NCI-H1417 (cell line): ENCODE data around the gene POLR2E.
A peak's percentile ranks its signal among the peaks of the same experiment; 100 is the strongest.

Experiments used
- DNase-seq, 3 experiments: peaks; one replicate each; lab custom pipeline; 2025; lab: John Stamatoyannopoulos, UW

Gene POLR2E

GRCh38 chr19:1093811-1094553 lies 1.2 kb downstream of the POLR2E start:
- no peak for DNase-seq

DNA sequence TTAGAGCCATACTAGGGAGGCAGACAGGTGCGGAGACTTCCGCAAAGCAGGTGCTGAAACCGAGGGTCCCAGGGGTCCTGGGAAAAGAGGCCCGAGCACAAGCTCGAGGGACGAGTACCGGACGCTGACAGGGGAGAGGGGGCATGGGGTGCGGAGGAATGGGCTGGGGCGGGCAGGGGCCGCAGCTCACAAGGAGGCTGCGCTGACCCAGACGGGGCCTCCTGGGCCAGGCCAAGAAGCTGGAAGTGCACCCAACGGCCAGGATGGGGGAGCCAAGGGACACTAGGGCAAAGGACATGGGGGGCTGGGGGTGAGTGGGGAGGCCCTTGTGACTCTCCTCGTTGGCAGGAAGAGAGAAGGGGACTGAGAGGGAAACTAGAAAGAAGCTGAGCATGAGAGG lies 1.8 kb downstream of the POLR2E start:
- no peak for DNase-seq

GRCh38 chr19:1091544-1092175 lies 3.5 kb downstream of the POLR2E start:
- no peak for DNase-seq

- no peak for DNase-seq
These were observed 4.2 kb downstream of the POLR2E start for GRCh38 chr19:1090731-1091543.

GRCh38 chr19:1089891-1090290 lies 5.3 kb downstream of the POLR2E start:
- DNase-seq: no peak

DNA sequence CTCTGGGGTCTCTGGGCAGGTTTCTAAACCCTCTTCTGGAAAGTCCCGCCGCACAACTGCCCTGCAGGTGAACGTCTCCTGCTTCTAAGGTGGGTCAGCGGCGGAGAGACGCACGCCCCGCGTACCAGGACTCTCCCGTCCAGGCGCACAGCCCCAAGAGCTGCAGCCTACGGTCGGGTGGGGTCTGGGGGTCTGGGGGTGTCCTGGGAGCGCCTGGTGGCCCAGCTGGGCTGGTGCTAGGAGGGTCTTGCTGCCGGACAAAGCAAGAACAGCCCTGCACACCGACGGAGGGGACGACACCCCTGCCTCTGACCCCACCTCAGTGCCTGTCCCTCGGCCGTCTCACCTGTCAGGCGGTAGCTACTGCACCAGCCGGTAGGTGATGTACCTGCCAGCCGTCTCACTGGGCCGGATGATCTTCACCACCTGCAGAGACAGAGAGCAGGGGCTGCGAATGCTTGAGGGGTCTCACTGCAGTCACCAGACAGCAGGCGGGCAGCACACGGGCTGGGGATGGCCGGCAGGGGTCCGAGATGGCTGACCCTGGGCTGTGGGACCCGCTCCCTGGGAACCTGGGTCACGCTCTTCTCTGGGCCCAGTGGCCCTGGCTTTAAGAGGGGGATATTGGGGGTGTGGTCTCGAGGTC lies 5.9 kb downstream of the POLR2E start:
- DNase-seq: no peak

- no peak for DNase-seq
These were observed 6.7 kb downstream of the POLR2E start for GRCh38 chr19:1088416-1089010.

GRCh38 chr19:1087813-1088415 lies 7.3 kb downstream of the POLR2E start:
- DNase-seq: no peak

DNA sequence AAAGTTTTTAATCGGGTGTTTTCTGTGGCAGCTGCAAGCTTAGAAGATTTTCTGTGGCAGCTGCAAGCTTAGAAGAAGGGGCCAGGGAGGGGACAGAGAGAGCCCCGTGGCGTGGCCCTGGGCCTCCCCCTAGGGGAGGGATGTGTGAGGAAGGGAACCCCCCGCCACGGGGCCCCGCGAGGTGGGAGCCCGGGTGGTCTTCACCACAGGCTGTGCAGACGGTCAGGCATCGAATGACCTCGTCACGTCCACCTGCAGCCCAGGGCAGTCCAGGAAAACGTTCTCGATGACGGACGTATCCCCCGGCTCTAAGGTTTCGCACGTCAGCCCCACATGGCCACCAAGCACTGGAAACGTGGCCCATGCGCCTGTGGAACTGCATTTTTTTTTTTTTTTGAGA lies 8.6 kb downstream of the POLR2E start:
- DNase-seq: no peak

DNA sequence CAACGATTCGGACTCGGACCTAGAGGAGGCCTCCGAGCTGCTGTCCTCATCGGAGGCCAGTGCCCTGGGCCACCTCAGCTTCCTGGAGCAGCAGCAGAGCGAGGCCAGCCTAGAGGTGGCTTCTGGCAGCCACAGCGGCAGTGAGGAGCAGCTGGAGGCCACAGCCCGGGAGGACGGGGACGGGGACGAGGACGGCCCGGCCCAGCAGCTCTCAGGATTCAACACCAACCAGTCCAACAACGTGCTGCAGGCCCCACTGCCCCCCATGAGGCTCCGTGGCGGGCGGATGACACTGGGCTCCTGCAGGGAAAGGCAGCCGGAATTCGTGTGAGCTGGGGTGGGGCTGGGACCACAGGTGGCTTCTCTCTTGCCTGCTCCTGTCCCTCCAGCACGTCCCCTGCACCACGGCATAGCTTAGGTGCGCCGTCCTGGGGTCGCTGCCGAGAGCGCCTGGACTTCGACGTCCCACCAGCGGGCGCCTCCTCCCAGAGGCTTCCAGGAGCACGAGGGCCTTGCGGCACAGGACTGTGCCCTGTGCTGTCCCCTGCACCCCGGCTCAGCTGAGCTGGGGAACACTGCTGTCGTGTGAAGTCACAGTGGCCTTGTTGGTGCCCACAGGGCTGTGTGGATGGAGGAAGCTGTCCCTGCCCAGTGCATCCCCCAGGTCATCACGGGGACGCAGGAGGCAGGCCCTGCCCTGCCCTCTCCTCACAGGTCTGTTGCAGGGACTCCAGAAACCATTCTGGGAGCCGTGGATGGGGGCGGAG lies 9.3 kb downstream of the POLR2E start:
- no peak for DNase-seq

GRCh38 chr19:1085053-1085658 lies 10.0 kb downstream of the POLR2E start:
- DNase-seq: no peak

- DNase-seq: peak; percentile 30 to 59 (median 35)
These were observed 10.9 kb downstream of the POLR2E start for GRCh38 chr19:1084024-1084868.

DNA sequence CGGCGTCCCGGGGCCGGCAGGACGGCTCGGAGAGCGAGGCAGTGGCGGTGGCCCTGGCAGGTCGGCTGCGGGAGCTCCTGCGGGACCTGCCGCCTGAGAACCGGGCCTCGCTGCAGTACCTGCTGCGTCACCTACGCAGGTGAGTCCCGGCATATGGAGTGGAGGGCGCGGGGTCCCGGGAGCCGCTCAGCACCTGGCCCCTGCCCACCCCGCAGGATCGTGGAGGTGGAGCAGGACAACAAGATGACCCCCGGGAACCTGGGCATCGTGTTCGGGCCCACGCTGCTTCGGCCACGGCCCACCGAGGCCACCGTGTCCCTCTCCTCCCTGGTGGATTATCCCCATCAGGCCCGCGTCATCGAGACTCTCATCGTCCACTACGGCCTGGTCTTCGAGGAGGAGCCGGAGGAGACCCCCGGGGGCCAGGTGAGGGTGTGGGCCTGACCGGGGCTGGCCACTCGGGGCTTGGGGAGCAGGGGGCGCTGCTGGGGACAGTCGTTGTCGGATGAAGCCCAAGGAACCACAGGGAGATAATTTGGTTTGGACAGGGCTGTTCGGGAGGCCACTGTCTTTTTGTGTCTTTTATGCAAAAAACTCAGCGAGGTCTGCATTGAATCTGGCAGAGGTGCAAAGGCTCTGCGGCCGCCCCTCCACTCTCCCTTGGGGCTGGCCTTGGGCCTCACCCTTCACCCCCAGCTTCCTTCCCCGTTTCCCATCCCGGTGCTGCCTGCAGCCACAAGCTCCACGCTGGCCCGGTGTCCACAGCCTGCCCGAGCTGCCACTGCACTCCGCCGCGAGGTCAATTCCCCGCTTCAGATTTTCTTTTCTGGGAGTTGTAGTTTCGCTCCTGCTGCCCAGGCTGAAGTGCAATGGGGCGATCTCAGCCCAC lies 12.0 kb downstream of the POLR2E start:
- peak in 2 of 3 experiments; percentile 61 to 78 for DNase-seq

GRCh38 chr19:1082165-1082927 lies 12.8 kb downstream of the POLR2E start:
- peak; percentile 98 to 100 (median 100) for DNase-seq

DNA sequence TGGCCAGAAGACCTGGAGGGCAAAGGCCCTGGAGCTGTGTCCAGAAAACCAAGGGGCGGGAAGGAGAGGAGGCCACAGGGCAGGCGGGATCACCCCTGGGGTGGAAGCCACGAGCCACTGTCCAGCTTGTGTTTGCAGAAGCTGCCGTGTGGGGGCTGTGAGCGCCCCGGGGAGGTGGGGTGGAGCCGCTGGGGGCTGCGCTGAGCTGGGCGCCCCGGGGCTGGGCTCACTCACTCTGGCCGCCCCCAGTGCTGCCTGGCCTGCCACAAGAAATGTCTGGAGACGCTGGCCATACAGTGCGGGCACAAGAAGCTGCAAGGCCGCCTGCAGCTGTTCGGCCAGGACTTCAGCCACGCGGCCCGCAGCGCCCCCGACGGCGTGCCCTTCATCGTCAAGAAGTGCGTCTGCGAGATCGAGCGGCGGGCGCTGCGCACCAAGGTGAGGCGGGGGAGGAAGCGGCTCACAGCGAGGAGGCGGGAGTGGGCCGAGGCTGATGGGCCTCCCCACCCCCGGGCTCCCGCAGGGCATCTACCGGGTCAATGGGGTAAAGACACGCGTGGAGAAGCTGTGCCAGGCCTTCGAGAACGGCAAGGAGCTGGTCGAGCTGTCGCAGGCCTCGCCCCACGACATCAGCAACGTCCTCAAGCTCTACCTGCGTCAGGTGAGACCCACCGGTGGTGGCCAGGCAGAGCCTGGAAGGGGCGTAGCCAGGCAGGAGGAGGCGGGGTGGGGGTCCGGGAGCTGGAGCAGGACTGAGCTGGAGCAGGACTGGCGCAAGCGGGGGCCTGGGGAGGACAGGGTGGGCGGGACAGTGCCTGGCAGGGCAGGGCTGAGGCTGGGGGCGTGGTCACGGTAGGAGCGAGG lies 13.6 kb downstream of the POLR2E start:
- peak; percentile 67 to 96 (median 93) for DNase-seq

DNA sequence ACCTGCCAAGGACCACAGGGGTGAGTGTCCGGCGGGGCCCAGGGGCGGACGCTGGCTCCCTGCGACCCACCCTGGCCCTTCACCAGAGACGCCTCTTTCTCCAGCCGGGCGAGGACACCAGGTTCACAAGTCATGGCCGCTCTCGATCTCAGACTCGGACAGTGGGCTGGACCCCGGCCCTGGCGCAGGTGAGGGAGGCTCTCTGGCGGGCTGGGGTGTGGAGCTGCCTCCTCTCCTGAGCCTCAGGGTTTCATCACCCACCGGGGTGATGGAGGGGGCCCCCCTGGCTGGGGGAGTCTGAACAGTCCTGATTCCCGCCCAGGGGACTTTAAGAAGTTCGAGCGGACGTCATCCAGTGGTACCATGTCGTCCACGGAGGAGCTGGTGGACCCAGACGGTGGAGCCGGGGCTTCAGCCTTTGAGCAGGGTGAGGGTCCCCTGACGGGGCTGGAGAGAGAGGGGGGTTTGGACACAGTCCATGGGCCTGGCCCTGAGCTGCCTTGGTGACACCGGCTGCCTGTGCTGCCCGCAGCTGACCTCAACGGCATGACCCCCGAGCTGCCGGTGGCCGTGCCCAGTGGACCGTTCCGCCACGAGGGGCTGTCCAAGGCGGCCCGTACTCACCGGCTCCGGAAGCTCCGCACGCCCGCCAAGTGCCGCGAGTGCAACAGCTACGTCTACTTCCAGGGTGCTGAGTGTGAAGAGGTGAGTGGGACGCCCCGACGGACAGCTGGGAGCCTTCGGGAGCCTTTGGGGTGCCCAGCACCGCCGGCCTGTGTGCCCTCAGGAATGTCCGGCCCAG lies 14.6 kb downstream of the POLR2E start:
- DNase-seq: no peak
